Trophoblast cell (in vitro differentiated cells and primary cell): ENCODE results near the gene PRR35.

Source experiments
- DNase-seq, 2 donors: peaks; one replicate each; pipeline ENCODE4 v3.0.0-alpha.2; 2016
- H2AFZ ChIP-seq: 2 replicates; pipeline ENCODE4 v1.6.1; 2013; ENCODE audit warnings: low read length, moderate library complexity, mild to moderate bottlenecking; ENCODE audit not compliant: insufficient read depth, poor library complexity
- H2AK5ac ChIP-seq: 2 replicates; pipeline ENCODE4 v1.6.1; 2013; ENCODE audit warnings: mild to moderate bottlenecking, low read length
- H2BK120ac ChIP-seq: 2 replicates; pipeline ENCODE4 v1.6.1; 2013; ENCODE audit warnings: low read length, mild to moderate bottlenecking, moderate library complexity; ENCODE audit not compliant: insufficient read depth, poor library complexity
- H2BK12ac ChIP-seq: 2 replicates; pipeline ENCODE4 v1.6.1; 2013; ENCODE audit warnings: mild to moderate bottlenecking, low read length, moderate library complexity
- H2BK5ac ChIP-seq: 2 replicates; pipeline ENCODE4 v1.6.1; 2013; ENCODE audit warnings: low read length, low read depth, moderate library complexity, mild to moderate bottlenecking; ENCODE audit not compliant: poor library complexity
- H3K14ac ChIP-seq: 2 replicates; pipeline ENCODE4 v1.6.1; 2013; ENCODE audit warnings: mild to moderate bottlenecking, low read length
- H3K18ac ChIP-seq: 2 replicates; pipeline ENCODE4 v1.6.1; 2013; ENCODE audit warnings: mild to moderate bottlenecking, low read length
- H3K23ac ChIP-seq: 2 replicates; pipeline ENCODE4 v1.6.1; 2013; ENCODE audit warnings: low read length
- H3K27ac ChIP-seq: 2 replicates; pipeline ENCODE4 v1.5.1; 2013; ENCODE audit warnings: low read depth, mild to moderate bottlenecking, inconsistent platforms, low read length, moderate library complexity
- H3K27me3 ChIP-seq: 2 replicates; pipeline ENCODE4 v1.6.1; 2013; ENCODE audit warnings: inconsistent platforms, mild to moderate bottlenecking, low read length, moderate library complexity; ENCODE audit not compliant: insufficient read depth
- H3K36me3 ChIP-seq, 2 experiments: 1 replicate in 1 of 2; 2 replicates in 1 of 2; pipeline ENCODE4 v1.6.1; 2013; ENCODE audit warnings: low read length in 2 of 2, mild to moderate bottlenecking in 2 of 2, moderate library complexity in 1 of 2; ENCODE audit not compliant: insufficient read depth in 2 of 2, control insufficient read depth in 1 of 2
- H3K4ac ChIP-seq: 2 replicates; pipeline ENCODE4 v1.6.1; 2013; ENCODE audit warnings: low read depth, mild to moderate bottlenecking, low read length, moderate library complexity
- H3K4me1 ChIP-seq, 2 experiments: 1 replicate in 1 of 2; 2 replicates in 1 of 2; pipeline ENCODE4 v1.6.1; 2013; ENCODE audit warnings: low read length in 2 of 2, mild to moderate bottlenecking in 2 of 2, moderate library complexity in 1 of 2; ENCODE audit not compliant: insufficient read depth in 2 of 2, control insufficient read depth in 1 of 2
- H3K4me2 ChIP-seq: 2 replicates; pipeline ENCODE4 v1.6.1; 2013; ENCODE audit warnings: inconsistent platforms, mild to moderate bottlenecking, low read length, moderate library complexity
- H3K4me3 ChIP-seq: 2 replicates; pipeline ENCODE4 v1.5.1; 2013; ENCODE audit warnings: mild to moderate bottlenecking, low read depth, low read length, inconsistent platforms
- H3K79me1 ChIP-seq: one replicate; pipeline ENCODE4 v1.6.1; 2013; ENCODE audit warnings: low read length
- H3K79me2 ChIP-seq: 2 replicates; pipeline ENCODE4 v1.6.1; 2013; ENCODE audit warnings: low read length, mild to moderate bottlenecking; ENCODE audit not compliant: control insufficient read depth, insufficient read depth, poor library complexity
- H3K9ac ChIP-seq: 2 replicates; pipeline ENCODE4 v1.6.1; 2013; ENCODE audit warnings: mild to moderate bottlenecking, low read length
- H3K9me3 ChIP-seq: 2 replicates; pipeline ENCODE4 v1.6.1; 2013; ENCODE audit warnings: low read depth, mild to moderate bottlenecking, control low read depth, inconsistent platforms, low read length; ENCODE audit not compliant: insufficient read depth
- H4K12ac ChIP-seq: 2 replicates; pipeline ENCODE4 v1.6.1; 2013; ENCODE audit warnings: low read depth, mild to moderate bottlenecking, low read length, moderate library complexity
- H4K8ac ChIP-seq: 2 replicates; pipeline ENCODE4 v1.6.1; 2013; ENCODE audit warnings: low read depth, mild to moderate bottlenecking, low read length, moderate library complexity
- H4K91ac ChIP-seq: one replicate; pipeline ENCODE4 v1.6.1; 2013; ENCODE audit warnings: low read depth, mild to moderate bottlenecking, low read length, moderate library complexity
- WGBS: extraction: QIAGEN DNeasy Blood & Tissue Kit; methylation state at CpG from one replicate; pipeline ENCODE4 v1.1.7; 2013; ENCODE audit warnings: missing lambda C conversion rate; ENCODE audit not compliant: insufficient read length, insufficient coverage; ENCODE audit errors: extremely low coverage; 5-methylcytosine and 5-hydroxymethylcytosine counted together

The PRR35 gene

GRCh38 chr16:544517-544916 lies 15.7 kb upstream of the PRR35 start:
- no peaks in the 10 kb centered on the region for H3K4me1 ChIP-seq
- H2AK5ac ChIP-seq = no peak overlapping the region
- no peaks in the 10 kb centered on the region for H3K27me3 ChIP-seq
- no CpG with 5 or more reads among the region's 46 CpGs for WGBS
- H3K36me3 ChIP-seq = peaks cover 15 to 20% of the 10 kb centered on the region in 2 experiments
- no peak overlapping the region for H2AFZ ChIP-seq
- no peak overlapping the region for H3K27ac ChIP-seq
- H3K14ac ChIP-seq = no peak overlapping the region
- H4K8ac ChIP-seq = no peak overlapping the region
- no peak overlapping the region for H3K4me2 ChIP-seq
- H3K4ac ChIP-seq = no peak overlapping the region
- H3K79me2 ChIP-seq = no peaks in the 10 kb centered on the region
- H2BK5ac ChIP-seq = no peak overlapping the region
- H2BK12ac ChIP-seq = no peak overlapping the region
- no peak overlapping the region for H3K4me3 ChIP-seq
- no peaks in the 10 kb centered on the region for H3K9me3 ChIP-seq
- no peak overlapping the region for H3K9ac ChIP-seq
- H3K18ac ChIP-seq = no peak overlapping the region
- DNase-seq = no peak
- H4K12ac ChIP-seq = no peak overlapping the region
- no peaks in the 10 kb centered on the region for H3K79me1 ChIP-seq
- H2BK120ac ChIP-seq = no peak overlapping the region
- no peak overlapping the region for H4K91ac ChIP-seq
- H3K23ac ChIP-seq = no peak overlapping the region

- no peak overlapping the region for H3K4me2 ChIP-seq
- H3K9ac ChIP-seq = no peak overlapping the region
- H3K27me3 ChIP-seq = no peaks in the 10 kb centered on the region
- H4K12ac ChIP-seq = no peak overlapping the region
- H3K36me3 ChIP-seq = peaks cover 29 to 34% of the 10 kb centered on the region in 2 experiments
- no peak overlapping the region for H3K4ac ChIP-seq
- H3K27ac ChIP-seq = no peak overlapping the region
- H2AK5ac ChIP-seq = no peak overlapping the region
- no peaks in the 10 kb centered on the region for H3K9me3 ChIP-seq
- H2BK12ac ChIP-seq = no peak overlapping the region
- H3K4me3 ChIP-seq = no peak overlapping the region
- no peak overlapping the region for H3K23ac ChIP-seq
- H2BK5ac ChIP-seq = no peak overlapping the region
- no peaks in the 10 kb centered on the region for H3K79me2 ChIP-seq
- no peak overlapping the region for H3K18ac ChIP-seq
- no peak overlapping the region for H4K91ac ChIP-seq
- no CpG with 5 or more reads among the region's 60 CpGs for WGBS
- no peak overlapping the region for H3K14ac ChIP-seq
- H3K79me1 ChIP-seq = no peaks in the 10 kb centered on the region
- H2BK120ac ChIP-seq = no peak overlapping the region
- DNase-seq = peak; percentile 64 to 84
- H4K8ac ChIP-seq = no peak overlapping the region
- no peaks in the 10 kb centered on the region for H3K4me1 ChIP-seq
- H2AFZ ChIP-seq = no peak overlapping the region
These were observed 13.1 kb upstream of the PRR35 start for GRCh38 chr16:546909-547770.

- H3K79me1 ChIP-seq = no peaks in the 10 kb centered on the region
- no peak overlapping the region for H2BK120ac ChIP-seq
- H3K27ac ChIP-seq = no peak overlapping the region
- no peak overlapping the region for H2AFZ ChIP-seq
- no peak overlapping the region for H4K8ac ChIP-seq
- no peak overlapping the region for H3K18ac ChIP-seq
- H3K4me1 ChIP-seq = no peaks in the 10 kb centered on the region
- H3K27me3 ChIP-seq = no peaks in the 10 kb centered on the region
- no peak overlapping the region for H2AK5ac ChIP-seq
- no peak overlapping the region for H3K23ac ChIP-seq
- no peak overlapping the region for H4K12ac ChIP-seq
- no peak overlapping the region for H3K9ac ChIP-seq
- H4K91ac ChIP-seq = no peak overlapping the region
- H3K4me3 ChIP-seq = no peak overlapping the region
- peaks cover 38 to 43% of the 10 kb centered on the region in 2 experiments for H3K36me3 ChIP-seq
- no peaks in the 10 kb centered on the region for H3K79me2 ChIP-seq
- WGBS = no CpG with 5 or more reads among the region's 21 CpGs
- H3K9me3 ChIP-seq = peaks cover 2% of the 10 kb centered on the region
- no peak for DNase-seq
- H3K4ac ChIP-seq = no peak overlapping the region
- no peak overlapping the region for H3K14ac ChIP-seq
- no peak overlapping the region for H2BK5ac ChIP-seq
- no peak overlapping the region for H2BK12ac ChIP-seq
- H3K4me2 ChIP-seq = no peak overlapping the region
These were observed 11.6 kb upstream of the PRR35 start for GRCh38 chr16:548586-548985.

- Histone ChIP-seq H3K4me1 (no peaks in the 10 kb centered on the region), H2AFZ (no peak overlapping the region), H3K79me1 (no peaks in the 10 kb centered on the region), H3K9me3 (peaks cover 2% of the 10 kb centered on the region), H3K9ac (no peak overlapping the region), H3K4me3 (no peak overlapping the region), H3K27me3 (no peaks in the 10 kb centered on the region), H4K8ac (no peak overlapping the region), H3K27ac (no peak overlapping the region), H3K18ac (no peak overlapping the region), H2BK120ac (no peak overlapping the region), H3K14ac (no peak overlapping the region), H2BK5ac (no peak overlapping the region), H4K12ac (no peak overlapping the region), H3K4me2 (no peak overlapping the region), H2AK5ac (no peak overlapping the region), H3K23ac (no peak overlapping the region), H3K36me3 (peaks cover 45 to 49% of the 10 kb centered on the region in 2 experiments), H4K91ac (no peak overlapping the region), H2BK12ac (no peak overlapping the region), H3K79me2 (no peaks in the 10 kb centered on the region), H3K4ac (no peak overlapping the region)
- WGBS = no CpG with 5 or more reads among the region's 54 CpGs
- no peak for DNase-seq
These were observed 10.5 kb upstream of the PRR35 start for GRCh38 chr16:549544-550263.
